ENCODE data around the gene TMEM18. TPM values are rescaled to one million over a fixed set of nuclear protein-coding genes. Genes with fewer than 3 reads are reported as not detected.
A peak's percentile ranks its signal among the peaks of the same experiment; 100 is the strongest.

Gene TMEM18
- total RNA-seq, 2 donors from 2014 or later = 7.6 to 11.9 TPM

GRCh38 chr2:635687-636621, 41.3 kb downstream of the TMEM18 start:
- H3K4me3 ChIP-seq = peak overlapping the region in 1 of 2 donors; percentile 40
- no peak for TF ChIP-seq CTCF (IDR thresholded peaks at IDR 0.05)
- no peaks in the 10 kb centered on the region for H3K36me3 ChIP-seq
- peak; percentile 34 for DNase-seq (ENCODE audit: low spot score)
- H3K27ac ChIP-seq = no peak overlapping the region
- H3K4me1 ChIP-seq = peaks cover 0 to 9% of the 10 kb centered on the region in 2 donors
- H3K27me3 ChIP-seq = no peaks in the 10 kb centered on the region
- no peaks in the 10 kb centered on the region for H3K9me3 ChIP-seq

- H3K27ac ChIP-seq = no peak overlapping the region
Observed at GRCh38 chr2:634636-635388, 42.4 kb downstream of the TMEM18 start.

GRCh38 chr2:634041-634440, 43.2 kb downstream of the TMEM18 start:
- TF ChIP-seq CTCF (IDR thresholded peaks at IDR 0.05) = no peak
- peak; percentile 26 for DNase-seq (ENCODE audit: low spot score)
- H3K4me1 ChIP-seq = peaks cover 0 to 9% of the 10 kb centered on the region in 2 donors
- no peak overlapping the region for H3K27ac ChIP-seq
- H3K36me3 ChIP-seq = no peaks in the 10 kb centered on the region
- no peaks in the 10 kb centered on the region for H3K9me3 ChIP-seq
- H3K27me3 ChIP-seq = no peaks in the 10 kb centered on the region
- no peak overlapping the region for H3K4me3 ChIP-seq

More at GRCh38 chr2:634636-635388, 42.4 kb downstream of the TMEM18 start:
- no peak for TF ChIP-seq CTCF (IDR thresholded peaks at IDR 0.05)
- no peaks in the 10 kb centered on the region for H3K9me3 ChIP-seq
- no peak overlapping the region for H3K4me3 ChIP-seq
- H3K36me3 ChIP-seq = no peaks in the 10 kb centered on the region
- peak; percentile 32 for DNase-seq (ENCODE audit: low spot score)
- H3K4me1 ChIP-seq = peaks cover 0 to 9% of the 10 kb centered on the region in 2 donors
- no peaks in the 10 kb centered on the region for H3K27me3 ChIP-seq

GRCh38 chr2:633371-633770, 43.8 kb downstream of the TMEM18 start:
- H3K4me1 ChIP-seq = peaks cover 0 to 9% of the 10 kb centered on the region in 2 donors
- H3K36me3 ChIP-seq = no peaks in the 10 kb centered on the region
- H3K27ac ChIP-seq = no peak overlapping the region
- TF ChIP-seq CTCF (IDR thresholded peaks at IDR 0.05) = no peak
- no peaks in the 10 kb centered on the region for H3K27me3 ChIP-seq
- no peaks in the 10 kb centered on the region for H3K9me3 ChIP-seq
- DNase-seq (ENCODE audit: low spot score) = peak; percentile 26
- H3K4me3 ChIP-seq = no peak overlapping the region

GRCh38 chr2:632471-632870, 44.7 kb downstream of the TMEM18 start:
- H3K9me3 ChIP-seq = no peaks in the 10 kb centered on the region
- no peaks in the 10 kb centered on the region for H3K27me3 ChIP-seq
- H3K4me3 ChIP-seq = no peak overlapping the region
- DNase-seq (ENCODE audit: low spot score) = no peak
- H3K4me1 ChIP-seq = peaks cover 0 to 9% of the 10 kb centered on the region in 2 donors
- no peaks in the 10 kb centered on the region for H3K36me3 ChIP-seq
- no peak overlapping the region for H3K27ac ChIP-seq
- TF ChIP-seq CTCF (IDR thresholded peaks at IDR 0.05) = no peak
